Head of caudate nucleus (tissue), 42 donors: ENCODE measurements around the gene DDC.
A peak's percentile ranks its signal among the peaks of the same experiment; 100 is the strongest.

ENCODE experiments used
- DNase-seq, 42 donors: peaks; one replicate each; pipeline versions ENCODE4 v3.0.0 to v3.0.0-alpha.2; 2020 to 2021; ENCODE audit warnings: mixed read lengths in 7 of 42
- intact Hi-C: fragments of 100-400 bp; cut with DNase I; formaldehyde crosslinking; loops from one replicate; pipeline ENCODE4 v1.15.0; 2022

The DDC gene, protein sequence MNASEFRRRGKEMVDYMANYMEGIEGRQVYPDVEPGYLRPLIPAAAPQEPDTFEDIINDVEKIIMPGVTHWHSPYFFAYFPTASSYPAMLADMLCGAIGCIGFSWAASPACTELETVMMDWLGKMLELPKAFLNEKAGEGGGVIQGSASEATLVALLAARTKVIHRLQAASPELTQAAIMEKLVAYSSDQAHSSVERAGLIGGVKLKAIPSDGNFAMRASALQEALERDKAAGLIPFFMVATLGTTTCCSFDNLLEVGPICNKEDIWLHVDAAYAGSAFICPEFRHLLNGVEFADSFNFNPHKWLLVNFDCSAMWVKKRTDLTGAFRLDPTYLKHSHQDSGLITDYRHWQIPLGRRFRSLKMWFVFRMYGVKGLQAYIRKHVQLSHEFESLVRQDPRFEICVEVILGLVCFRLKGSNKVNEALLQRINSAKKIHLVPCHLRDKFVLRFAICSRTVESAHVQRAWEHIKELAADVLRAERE

DNA sequence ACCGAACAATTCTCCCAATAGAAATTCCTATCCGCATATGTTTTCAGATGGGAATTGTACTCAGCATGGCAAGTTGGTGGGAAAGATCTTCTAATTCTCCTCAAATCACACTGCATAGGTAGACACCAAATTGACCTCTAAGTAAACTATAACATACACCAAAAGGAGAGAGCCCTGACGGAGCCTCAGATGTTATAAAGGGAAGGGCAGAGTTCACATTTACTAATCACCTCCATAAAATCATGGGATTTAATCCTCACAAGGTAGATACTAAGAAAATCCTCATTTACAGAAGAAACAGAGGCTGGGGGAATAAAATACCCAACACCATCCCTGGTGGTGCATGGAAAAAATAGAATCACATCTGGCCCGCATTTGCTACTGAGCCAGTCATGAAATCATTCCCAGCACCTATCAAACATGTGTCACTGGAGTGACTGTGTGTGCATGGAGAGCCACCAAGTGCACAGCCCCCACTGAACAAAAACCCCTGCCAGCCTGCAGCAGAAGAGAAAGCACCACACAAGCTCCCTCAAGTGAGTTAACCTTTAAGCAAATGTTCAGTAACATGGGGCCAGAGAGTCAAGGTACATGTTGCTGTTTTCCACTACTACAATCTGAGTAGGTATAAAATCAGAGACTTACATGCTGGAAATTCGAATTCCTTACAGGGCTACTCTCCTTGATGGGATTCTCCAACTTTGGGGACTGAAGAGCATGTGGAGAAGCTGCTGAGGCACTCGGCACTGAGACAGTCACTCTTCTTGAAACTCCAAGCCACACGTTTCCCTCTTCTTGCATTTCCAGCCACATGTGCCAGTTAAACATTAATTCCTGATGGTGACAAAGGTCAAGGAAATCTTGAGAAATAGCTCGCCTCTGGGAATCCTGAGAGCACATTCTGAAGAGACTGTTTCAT is at the start of gene DDC:
Gene DDC (minus strand): TSS at position 766 of the 919 bp plus-strand sequence. CDS start 21,320 bp downstream, outside the sequence.
- DNase-seq, result no peak
- intact Hi-C loops, result no loop called here

- DNase-seq, result peak in 2 of 42 donors; percentile 4 to 13
- intact Hi-C loops, result no loop called here
Observed at GRCh38 chr7:50613473-50613872, 48.3 kb upstream of the DDC start.

DNA sequence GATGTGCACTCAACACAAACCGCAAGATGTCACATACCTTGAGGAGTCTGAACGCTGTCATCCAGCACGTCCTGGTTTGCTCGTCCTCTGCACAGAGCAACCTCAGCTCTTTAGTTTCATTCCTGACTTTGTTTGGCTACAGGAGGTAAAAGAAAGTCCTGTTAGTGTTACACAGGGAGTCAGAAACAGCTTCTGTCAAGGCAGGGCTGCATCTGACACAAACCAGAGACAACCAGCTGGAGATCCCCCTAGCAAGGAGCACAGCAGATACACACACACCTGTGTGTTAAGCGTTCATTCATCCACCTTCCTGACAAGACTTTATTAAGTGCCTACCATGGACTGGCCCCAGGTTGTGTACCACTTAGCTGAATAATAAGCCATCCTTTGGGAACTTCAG is 47.5 kb upstream of the DDC start:
- intact Hi-C loops, result no loop called here
- DNase-seq, result peak in 1 of 42 donors; percentile 12

DNA sequence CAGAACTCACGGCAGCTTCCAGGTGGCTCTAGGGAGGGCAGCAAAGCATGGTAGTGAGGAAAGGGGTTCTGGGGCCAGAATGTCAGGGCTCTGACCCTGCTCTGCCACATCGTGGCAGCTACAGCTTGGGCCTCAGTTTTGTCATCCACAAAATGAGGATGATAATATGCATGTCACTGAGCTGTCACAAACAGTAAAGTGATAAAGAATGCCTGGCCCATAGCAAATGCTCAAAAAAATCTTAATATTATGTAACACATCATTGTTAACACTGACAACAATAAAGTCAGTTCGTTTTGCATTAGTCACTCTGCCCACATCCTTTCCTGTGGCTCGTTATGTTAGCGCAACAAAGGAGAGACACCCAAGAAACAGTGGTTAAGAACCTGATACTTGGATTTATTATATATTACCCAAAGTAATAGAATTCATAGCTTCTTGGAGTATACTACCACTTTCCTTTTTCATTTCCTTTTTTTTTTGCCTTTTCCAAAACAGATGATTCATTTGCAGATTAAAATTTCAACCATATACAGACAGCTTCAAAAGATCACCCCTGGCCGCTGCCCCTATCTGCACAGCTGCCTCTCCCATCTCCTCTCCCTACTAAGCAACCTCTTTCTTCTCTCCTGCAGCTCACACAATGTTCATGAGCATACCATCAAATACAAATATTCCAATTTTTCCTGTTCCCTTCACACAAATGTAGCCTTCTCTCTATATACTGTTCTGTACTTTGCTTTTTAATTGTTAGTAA is 45.5 kb upstream of the DDC start:
- DNase-seq, result peak in 7 of 42 donors; percentile 18 to 60 (median 38)
- intact Hi-C loops, result no loop called here

DNA sequence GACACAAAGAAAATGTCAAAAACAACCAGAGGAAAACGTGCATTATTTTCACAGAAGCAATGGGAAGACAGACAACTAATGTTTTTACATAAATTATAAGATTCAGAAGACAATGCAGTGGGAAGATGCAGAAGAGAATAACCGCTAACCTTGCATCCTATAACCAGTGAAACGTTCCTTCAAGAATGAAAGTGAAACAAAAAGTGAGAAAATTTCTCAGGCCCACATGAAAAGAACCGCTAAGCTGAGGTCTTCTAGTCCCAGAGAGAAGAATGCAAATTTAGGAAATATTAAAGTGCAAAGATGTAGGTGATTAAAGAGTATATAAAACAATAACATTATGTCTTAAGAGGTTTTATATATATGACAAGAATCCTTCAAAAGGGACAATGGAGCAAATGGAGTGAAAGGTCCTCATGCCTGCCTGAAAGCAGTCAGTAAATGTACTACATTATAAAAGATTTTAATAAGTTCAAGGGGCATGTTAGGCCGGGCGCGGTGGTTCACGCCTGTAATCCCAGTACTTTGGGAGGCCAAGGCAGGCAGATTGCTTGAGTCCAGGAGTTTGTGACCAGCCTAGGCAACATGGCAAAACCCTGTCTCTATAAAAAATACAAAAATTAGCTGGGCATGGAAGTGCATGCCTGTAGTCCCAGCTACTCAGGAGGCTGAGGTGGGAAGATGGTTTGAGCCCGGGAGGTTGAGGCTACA is 43.1 kb upstream of the DDC start:
- intact Hi-C loops, result no loop called here
- DNase-seq, result no peak

DNA sequence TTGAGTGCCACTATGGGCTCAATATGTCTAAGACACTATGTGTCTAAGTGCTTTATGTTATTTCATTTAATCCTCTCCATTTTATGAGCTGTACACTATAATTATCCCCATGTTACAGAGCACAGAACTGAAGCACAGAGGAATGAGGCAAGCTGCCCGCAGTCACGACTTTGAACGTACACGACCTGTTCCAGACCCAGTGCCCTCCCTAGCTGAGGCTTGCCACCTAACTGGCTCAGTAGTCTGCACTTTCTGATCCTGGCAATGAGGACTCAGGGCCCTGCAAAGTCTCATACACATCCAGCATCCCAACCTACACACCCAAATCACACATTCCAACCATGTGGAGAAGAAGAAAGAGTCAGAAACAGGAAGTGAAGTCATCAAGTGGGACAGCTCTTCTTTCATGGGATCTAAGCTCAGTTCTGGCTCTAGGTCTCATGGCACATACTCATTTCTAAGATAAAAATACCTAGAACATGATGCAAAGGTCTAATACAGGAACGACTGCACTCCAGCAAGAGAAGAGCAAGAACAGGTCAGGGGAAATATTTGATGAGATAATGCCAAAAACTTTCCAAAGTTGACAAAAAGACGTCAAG is 42.4 kb upstream of the DDC start:
- no peak for DNase-seq
- intact Hi-C loops, result no loop called here

DNA sequence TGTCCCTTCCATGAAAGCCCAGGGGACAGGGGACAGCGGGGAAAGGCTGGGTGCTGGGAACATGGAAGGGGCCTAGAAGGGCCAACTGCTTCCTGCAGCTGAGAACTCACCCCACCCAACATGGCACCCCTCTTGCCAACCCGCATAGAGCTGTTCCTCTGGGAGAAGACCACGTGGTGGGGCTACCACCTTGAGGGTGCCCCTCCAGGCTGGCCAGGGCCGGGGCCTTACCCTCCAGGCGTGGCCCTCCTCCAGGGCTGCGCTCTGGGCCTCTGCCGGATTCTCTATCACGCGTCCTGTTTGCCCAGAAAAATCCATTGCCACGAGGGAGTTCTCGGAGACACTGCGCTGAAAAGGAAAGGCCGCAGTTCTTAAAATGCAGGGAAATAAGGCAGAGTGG is 39.9 kb upstream of the DDC start:
- intact Hi-C loops, result no loop called here
- no peak for DNase-seq

DNA sequence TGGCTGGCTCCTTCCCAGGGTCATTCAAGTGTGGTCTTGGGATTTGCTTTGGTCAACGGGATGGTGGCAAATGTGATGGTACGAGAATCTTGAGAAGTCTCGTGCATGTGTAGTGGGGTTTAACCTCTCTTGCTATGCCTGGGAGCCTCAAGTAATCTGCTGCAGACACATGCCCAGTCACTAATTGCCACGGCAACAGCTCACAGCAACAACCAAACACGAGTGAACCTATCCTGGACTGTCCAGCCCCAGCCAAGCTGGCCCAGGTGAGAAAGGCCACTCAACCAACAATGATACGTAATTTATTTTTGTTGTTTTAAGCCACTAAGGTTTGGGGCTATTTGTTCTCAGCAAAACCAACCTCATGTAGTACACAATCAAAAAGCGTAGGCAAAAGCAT is 38.1 kb upstream of the DDC start:
- intact Hi-C loops, result no loop called here
- no peak for DNase-seq

DNA sequence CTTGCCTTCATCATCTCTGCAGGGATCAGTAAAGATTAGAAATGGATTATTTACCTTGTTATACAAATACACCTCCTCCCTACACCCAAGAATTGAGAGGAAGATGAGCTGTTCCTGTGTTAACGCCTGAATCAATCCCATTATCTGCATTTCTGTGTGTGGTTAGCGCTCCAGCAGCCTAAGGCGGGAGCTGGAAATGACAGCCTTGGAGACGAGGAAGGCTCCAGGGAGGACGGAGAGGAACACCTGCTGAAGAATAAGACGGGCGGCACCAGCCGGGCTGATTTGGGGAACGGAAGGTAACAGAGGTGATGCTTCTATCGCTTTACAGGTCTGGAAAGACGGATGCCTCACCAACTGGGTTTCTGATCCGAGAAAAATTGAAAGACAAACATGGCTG is 34.2 kb upstream of the DDC start:
- intact Hi-C loops, result no loop called here
- peak in 27 of 42 donors; percentile 22 to 74 (median 44) for DNase-seq

DNA sequence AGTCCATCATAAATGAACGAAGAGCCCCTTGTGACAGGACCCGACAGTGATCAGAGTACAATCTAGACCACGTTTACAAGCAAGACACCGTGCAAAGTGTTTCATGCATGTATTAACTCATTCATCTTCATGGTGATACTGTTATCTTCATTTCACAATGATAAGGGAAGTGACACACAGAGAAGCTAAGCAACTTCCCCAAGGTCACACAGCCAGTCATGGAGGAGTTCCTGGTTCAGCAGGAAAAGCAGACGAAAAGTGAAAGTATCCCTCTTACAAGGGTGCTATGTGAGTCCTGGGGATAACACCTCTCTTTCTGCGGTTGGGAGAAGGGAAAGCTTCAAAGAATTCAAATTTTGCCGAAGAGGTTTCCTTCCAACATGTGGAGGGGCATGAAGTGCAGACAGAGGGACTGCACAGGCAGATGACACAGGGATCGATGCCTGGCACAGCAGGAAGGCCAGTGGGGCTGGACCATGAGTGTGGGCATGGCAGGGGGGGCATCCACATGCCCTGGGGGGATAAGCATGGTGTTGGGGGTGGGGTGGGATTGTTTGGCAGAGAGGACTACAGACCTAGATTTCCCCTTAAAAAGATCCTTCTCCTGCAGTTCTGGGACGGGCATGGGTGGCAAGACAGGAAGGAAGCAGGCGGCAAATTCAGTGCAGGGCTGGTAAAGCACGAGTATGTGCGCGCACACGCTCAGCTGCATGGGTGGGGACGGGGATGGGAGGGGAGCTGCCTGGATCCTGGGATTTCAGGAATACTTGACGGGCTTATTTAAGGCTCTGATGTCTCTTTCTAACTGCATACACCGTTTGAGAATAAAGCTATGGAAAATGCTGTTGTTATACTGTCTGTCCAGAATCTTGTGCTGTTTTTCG is 33.5 kb upstream of the DDC start:
- DNase-seq, result peak in 31 of 42 donors; percentile 28 to 81 (median 52)
- intact Hi-C loops, result no loop called here

GRCh38 chr7:50596484-50596883 is 31.3 kb upstream of the DDC start:
- intact Hi-C loops, result no loop called here
- no peak for DNase-seq

DNA sequence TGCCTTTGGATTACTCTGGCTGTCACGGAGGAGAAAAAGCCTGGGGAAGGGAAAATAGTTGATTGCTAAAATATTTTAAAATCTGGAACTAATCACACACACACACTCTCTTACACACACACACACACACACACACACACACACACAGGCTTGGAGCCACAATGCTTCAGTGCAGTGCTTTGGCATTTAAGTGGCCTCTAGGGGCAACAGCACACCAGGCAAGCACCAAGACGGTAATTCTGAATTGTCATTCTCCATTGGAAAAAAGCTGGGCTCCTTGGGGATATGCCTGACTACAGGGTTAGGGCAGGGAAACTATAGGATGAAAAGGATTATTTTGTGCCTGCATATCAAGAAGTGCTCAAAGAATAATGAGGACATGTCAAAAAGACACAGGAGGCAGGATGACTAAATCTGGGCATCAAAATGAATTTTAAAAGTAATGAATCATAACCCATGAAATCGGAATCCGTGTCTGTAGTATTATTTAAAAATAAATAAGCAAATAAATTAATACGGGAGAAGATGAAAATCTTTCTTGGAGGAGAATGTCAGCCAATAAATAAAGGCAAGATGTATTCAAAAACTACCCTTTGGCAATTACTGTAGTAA is 30.4 kb upstream of the DDC start:
- intact Hi-C loops, result no loop called here
- DNase-seq, result peak in 41 of 42 donors; percentile 33 to 84 (median 61)

DNA sequence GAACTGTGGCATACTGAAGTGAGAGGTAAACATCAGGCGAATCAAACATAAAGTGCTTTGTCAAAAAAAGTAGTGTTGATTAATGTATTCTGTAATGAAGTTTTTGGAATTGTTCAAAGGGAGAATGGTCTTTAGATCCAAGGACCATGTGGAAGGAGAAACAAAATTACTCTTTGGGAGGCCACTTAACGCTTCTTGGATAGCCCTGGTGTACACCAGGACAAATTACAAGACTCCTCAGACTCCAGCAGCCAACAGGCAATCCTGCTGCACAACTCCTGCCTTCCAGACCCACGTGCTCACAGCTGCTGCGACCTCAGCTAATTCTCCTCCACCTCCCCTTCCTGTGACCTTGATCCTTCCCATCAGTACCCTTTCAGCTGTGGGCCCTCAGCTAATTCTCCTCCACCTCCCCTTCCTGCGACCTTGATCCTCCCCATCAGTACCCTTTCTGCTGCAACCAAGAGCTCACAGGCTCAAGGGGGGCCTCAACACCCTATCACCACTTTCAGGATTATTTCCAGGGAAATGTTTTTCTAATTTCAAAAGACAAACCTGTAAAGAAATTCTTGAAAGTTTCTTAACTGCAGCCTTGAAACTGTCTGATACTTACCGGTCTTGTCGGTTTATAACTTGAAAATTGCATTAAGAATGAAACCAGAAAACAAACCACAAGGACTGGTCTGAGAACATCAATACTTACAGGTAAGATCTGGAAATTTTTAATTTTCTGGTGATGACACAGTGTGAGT is 29.7 kb upstream of the DDC start:
- no peak for DNase-seq
- intact Hi-C loops, result no loop called here

GRCh38 chr7:50594136-50594535 is 28.9 kb upstream of the DDC start:
- peak in 1 of 42 donors; percentile 26 for DNase-seq
- intact Hi-C loops, result no loop called here

GRCh38 chr7:50592940-50593339 is 27.7 kb upstream of the DDC start:
- intact Hi-C loops, result no loop called here

More at GRCh38 chr7:50592940-50593339, 27.7 kb upstream of the DDC start:
- no peak for DNase-seq
